SK-N-SH (cell line): Measurements from ENCODE around the gene ALX3.

Experiments
- EP300 ChIP-seq, 2 experiments: IDR thresholded peaks; 2 replicates each; pipeline versions ENCODE4 v1.4.0 to v1.6.1; 2012; ENCODE audit warnings: borderline replicate concordance in 1 of 2, low read depth in 1 of 2, low read length in 1 of 2
- MXI1 ChIP-seq: IDR thresholded peaks from 2 replicates; pipeline ENCODE4 v1.6.1; 2012; ENCODE audit warnings: mild to moderate bottlenecking, low read depth, low read length, improper control_type of control experiment
- POLR2AphosphoS5 ChIP-seq: IDR thresholded peaks from 2 replicates; pipeline ENCODE4 v1.6.1; 2012; ENCODE audit warnings: low read depth, low read length
- TAF1 ChIP-seq: IDR thresholded peaks from 2 replicates; pipeline ENCODE4 v1.6.1; 2012; ENCODE audit warnings: low read depth, mild to moderate bottlenecking, low read length, moderate library complexity, borderline replicate concordance
- TEAD4 ChIP-seq: IDR thresholded peaks from 2 replicates; pipeline ENCODE4 v1.4.0; 2012; ENCODE audit warnings: mild to moderate bottlenecking, borderline replicate concordance; ENCODE audit not compliant: insufficient read depth
- TF ChIP-seq, protein P1 (sequence below): fragments of 200-600 bp; sonication (generic); IDR thresholded peaks from 2 replicates; pipeline ENCODE4 v1.6.1; 2017; ENCODE audit warnings: antibody characterized with exemption, mild to moderate bottlenecking, moderate library complexity
- TF ChIP-seq, protein P2 (sequence below): IDR thresholded peaks from 2 replicates; pipeline ENCODE4 v1.4.0; 2012; ENCODE audit warnings: low read depth, borderline replicate concordance

DNA sequence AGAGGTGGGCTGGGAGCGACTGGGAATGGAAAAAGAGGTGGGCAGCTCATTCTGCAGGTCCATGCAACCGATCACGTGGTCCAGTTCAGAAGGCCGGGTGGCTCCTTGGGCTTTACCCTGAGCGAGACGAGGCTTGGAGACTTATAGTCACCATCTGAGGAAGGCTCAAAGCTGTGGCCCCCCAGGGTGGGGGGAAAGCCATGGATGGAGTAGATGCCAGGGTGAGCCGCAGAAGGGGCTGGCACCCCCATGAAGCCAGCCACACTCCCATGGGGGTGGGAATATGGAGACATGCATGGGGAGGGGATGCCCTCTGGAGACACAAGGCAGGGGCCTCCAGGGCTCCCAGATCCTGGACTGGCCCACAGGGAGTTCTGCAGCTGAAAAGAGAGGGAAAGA, 9.8 kb downstream of the ALX3 start:
- TF ChIP-seq, protein P1, sequence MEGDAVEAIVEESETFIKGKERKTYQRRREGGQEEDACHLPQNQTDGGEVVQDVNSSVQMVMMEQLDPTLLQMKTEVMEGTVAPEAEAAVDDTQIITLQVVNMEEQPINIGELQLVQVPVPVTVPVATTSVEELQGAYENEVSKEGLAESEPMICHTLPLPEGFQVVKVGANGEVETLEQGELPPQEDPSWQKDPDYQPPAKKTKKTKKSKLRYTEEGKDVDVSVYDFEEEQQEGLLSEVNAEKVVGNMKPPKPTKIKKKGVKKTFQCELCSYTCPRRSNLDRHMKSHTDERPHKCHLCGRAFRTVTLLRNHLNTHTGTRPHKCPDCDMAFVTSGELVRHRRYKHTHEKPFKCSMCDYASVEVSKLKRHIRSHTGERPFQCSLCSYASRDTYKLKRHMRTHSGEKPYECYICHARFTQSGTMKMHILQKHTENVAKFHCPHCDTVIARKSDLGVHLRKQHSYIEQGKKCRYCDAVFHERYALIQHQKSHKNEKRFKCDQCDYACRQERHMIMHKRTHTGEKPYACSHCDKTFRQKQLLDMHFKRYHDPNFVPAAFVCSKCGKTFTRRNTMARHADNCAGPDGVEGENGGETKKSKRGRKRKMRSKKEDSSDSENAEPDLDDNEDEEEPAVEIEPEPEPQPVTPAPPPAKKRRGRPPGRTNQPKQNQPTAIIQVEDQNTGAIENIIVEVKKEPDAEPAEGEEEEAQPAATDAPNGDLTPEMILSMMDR, result no peak
- no peak for TF ChIP-seq MXI1
- no peak for TF ChIP-seq EP300 (IDR thresholded peaks at IDR 0.05; ENCODE audit: borderline replicate concordance in 1 of 2, low read depth in 1 of 2, low read length in 1 of 2)
- no peak for TF ChIP-seq TAF1
- no peak for TF ChIP-seq POLR2AphosphoS5
- TF ChIP-seq, protein P2, sequence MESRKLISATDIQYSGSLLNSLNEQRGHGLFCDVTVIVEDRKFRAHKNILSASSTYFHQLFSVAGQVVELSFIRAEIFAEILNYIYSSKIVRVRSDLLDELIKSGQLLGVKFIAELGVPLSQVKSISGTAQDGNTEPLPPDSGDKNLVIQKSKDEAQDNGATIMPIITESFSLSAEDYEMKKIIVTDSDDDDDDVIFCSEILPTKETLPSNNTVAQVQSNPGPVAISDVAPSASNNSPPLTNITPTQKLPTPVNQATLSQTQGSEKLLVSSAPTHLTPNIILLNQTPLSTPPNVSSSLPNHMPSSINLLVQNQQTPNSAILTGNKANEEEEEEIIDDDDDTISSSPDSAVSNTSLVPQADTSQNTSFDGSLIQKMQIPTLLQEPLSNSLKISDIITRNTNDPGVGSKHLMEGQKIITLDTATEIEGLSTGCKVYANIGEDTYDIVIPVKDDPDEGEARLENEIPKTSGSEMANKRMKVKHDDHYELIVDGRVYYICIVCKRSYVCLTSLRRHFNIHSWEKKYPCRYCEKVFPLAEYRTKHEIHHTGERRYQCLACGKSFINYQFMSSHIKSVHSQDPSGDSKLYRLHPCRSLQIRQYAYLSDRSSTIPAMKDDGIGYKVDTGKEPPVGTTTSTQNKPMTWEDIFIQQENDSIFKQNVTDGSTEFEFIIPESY, result no peak
- no peak for TF ChIP-seq TEAD4
